Measurements from ENCODE around the gene PDXK. TPM values are rescaled to one million over a fixed set of nuclear protein-coding genes. Genes with fewer than 3 reads are reported as not detected.
"Not testable (repeated sequence)": the region's sequence is repeated elsewhere in the genome, so short reads cannot be mapped to it uniquely, and the experiment has no call there.

Gene PDXK
- polyA plus RNA-seq, 3 donors, result 128 to 214 (median 210) TPM

DNA sequence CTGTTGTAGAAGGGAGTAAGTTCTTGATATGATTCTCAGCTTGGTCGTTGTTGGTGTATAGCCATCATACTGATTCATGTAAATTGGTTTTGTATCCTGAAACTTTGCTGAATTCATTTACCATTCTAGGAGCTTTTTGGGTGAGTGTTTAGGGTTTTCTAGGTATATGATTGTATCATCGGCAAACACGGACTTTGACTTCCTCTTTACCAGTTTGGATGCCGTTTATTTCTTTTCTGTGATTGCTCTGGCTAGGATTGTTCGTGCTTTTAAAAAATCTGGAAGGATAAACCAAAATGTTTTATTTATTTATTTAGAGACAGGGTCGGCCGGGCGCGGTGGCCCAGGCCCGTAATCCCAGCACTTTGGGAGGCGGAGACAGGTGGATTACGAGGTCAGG, 39.0 kb upstream of the PDXK start:
- Histone ChIP-seq H3K4me2 (replicated peaks; ENCODE audit: extremely low read depth, low read length, poor library complexity, severe bottlenecking) (no peak overlapping the region), H3K79me2 (ENCODE audit: insufficient read depth, low read length) (no peaks in the 10 kb centered on the region), H4K20me1 (ENCODE audit: insufficient read depth, low read length) (no peaks in the 10 kb centered on the region), H2AFZ (ENCODE audit: insufficient read depth, low read depth, low read length, poor library complexity, severe bottlenecking) (no peak overlapping the region), H3K27ac (ENCODE audit: low read depth in 1 of 2, low read length in 2 of 2) (no peak overlapping the region), H3K36me3 (replicated peaks in 1 of 2; ENCODE audit: control insufficient read depth in 1 of 2, insufficient read depth in 2 of 2, low read length in 2 of 2) (peaks cover 58 to 90% of the 10 kb centered on the region in 2 donors), H3K4me3 (replicated peaks in 1 of 3; ENCODE audit: low read depth in 2 of 3, low read length in 3 of 3) (no peak overlapping the region), H3K27me3 (ENCODE audit: control insufficient read depth in 2 of 2, insufficient read depth in 2 of 2, low read length in 2 of 2) (no peaks in the 10 kb centered on the region), H3K4me1 (ENCODE audit: control insufficient read depth in 1 of 2, insufficient read depth in 2 of 2, low read length in 2 of 2) (no peaks in the 10 kb centered on the region), H3K9me3 (replicated peaks in 1 of 2; ENCODE audit: control insufficient read depth in 1 of 2, insufficient read depth in 1 of 2, low read length in 2 of 2) (no peaks in the 10 kb centered on the region), H3K9ac (ENCODE audit: insufficient read depth, low read length, poor library complexity, severe bottlenecking) (no peak overlapping the region)
- no peak overlapping the region for H3K4me3 Mint-ChIP-seq
- peak overlapping the region in 1 of 7 donors; percentile 1 for H3K27ac Mint-ChIP-seq
- peaks cover 0 to 3% (median 0%) of the 10 kb centered on the region in 3 donors for H3K27me3 Mint-ChIP-seq (ENCODE audit: low read depth in 3 of 3)
- TF ChIP-seq, protein P1, sequence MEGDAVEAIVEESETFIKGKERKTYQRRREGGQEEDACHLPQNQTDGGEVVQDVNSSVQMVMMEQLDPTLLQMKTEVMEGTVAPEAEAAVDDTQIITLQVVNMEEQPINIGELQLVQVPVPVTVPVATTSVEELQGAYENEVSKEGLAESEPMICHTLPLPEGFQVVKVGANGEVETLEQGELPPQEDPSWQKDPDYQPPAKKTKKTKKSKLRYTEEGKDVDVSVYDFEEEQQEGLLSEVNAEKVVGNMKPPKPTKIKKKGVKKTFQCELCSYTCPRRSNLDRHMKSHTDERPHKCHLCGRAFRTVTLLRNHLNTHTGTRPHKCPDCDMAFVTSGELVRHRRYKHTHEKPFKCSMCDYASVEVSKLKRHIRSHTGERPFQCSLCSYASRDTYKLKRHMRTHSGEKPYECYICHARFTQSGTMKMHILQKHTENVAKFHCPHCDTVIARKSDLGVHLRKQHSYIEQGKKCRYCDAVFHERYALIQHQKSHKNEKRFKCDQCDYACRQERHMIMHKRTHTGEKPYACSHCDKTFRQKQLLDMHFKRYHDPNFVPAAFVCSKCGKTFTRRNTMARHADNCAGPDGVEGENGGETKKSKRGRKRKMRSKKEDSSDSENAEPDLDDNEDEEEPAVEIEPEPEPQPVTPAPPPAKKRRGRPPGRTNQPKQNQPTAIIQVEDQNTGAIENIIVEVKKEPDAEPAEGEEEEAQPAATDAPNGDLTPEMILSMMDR (IDR thresholded peaks at IDR 0.05), result no peak
- peaks cover 0 to 2% (median 0%) of the 10 kb centered on the region in 7 donors for H3K9me3 Mint-ChIP-seq
- H3K36me3 Mint-ChIP-seq, result peaks cover 67 to 90% of the 10 kb centered on the region in 2 donors
- no peak for DNase-seq
- intact Hi-C loops (cut with micrococcal nuclease), result loop anchor here in 1 of 2 donors (10.0 kb wide), 2 partner anchors 55 to 235 kb away; no protein-coding TSS in a partner anchor
- 80% methylated on average over 1 of the region's 12 CpGs for WGBS (ENCODE audit: insufficient coverage)
- peaks cover 5% of the 10 kb centered on the region for H3K4me1 Mint-ChIP-seq

DNA sequence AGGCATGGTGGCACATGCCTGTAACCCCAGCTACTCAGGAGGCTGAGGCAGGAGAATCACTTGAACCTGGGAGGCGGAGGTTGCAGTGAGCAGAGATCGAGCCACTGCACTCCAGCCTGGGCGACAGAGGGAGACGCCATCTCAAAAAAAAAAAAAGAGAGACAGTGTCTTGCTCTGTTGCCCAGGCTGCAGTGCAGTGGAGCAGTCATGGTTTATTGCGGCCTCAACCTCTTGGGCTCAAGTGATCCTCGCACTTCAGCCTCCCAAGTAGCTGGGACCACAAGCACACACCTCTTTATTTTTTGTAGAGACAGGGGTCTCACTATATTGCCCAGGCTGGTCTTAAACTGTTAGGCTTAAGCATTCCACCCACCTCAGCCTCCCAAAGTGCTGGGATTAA, 38.5 kb upstream of the PDXK start:
- H3K27me3 Mint-ChIP-seq (ENCODE audit: low read depth in 3 of 3); H3K9me3 Mint-ChIP-seq; DNase-seq; H4K20me1 ChIP-seq (ENCODE audit: insufficient read depth, low read length); H3K4me1 Mint-ChIP-seq; H3K27ac ChIP-seq (ENCODE audit: low read depth in 1 of 2, low read length in 2 of 2); H3K4me3 ChIP-seq (replicated peaks in 1 of 3; ENCODE audit: low read depth in 2 of 3, low read length in 3 of 3); H2AFZ ChIP-seq (ENCODE audit: insufficient read depth, low read depth, low read length, poor library complexity, severe bottlenecking); H3K27me3 ChIP-seq (ENCODE audit: control insufficient read depth in 2 of 2, insufficient read depth in 2 of 2, low read length in 2 of 2); H3K9ac ChIP-seq (ENCODE audit: insufficient read depth, low read length, poor library complexity, severe bottlenecking); H3K4me3 Mint-ChIP-seq; H3K4me2 ChIP-seq (replicated peaks; ENCODE audit: extremely low read depth, low read length, poor library complexity, severe bottlenecking); intact Hi-C loops (cut with micrococcal nuclease); H3K9me3 ChIP-seq (replicated peaks in 1 of 2; ENCODE audit: control insufficient read depth in 1 of 2, insufficient read depth in 1 of 2, low read length in 2 of 2); H3K4me1 ChIP-seq (ENCODE audit: control insufficient read depth in 1 of 2, insufficient read depth in 2 of 2, low read length in 2 of 2); H3K79me2 ChIP-seq (ENCODE audit: insufficient read depth, low read length): not testable (repeated sequence)
- WGBS (ENCODE audit: insufficient coverage), result 100% methylated on average over 2 of the region's 6 CpGs
- peak overlapping the region in 1 of 7 donors; percentile 46 for H3K27ac Mint-ChIP-seq
- H3K36me3 Mint-ChIP-seq, result peaks cover 68 to 91% of the 10 kb centered on the region in 2 donors
- peaks cover 58 to 90% of the 10 kb centered on the region in 2 donors for H3K36me3 ChIP-seq (replicated peaks in 1 of 2; ENCODE audit: control insufficient read depth in 1 of 2, insufficient read depth in 2 of 2, low read length in 2 of 2)

Measured in CD14-positive monocyte (primary cell).